Nephron (organoid): ENCODE results near the gene UCKL1.

Experiments used
- H3K27ac Mint-ChIP-seq, 3 experiments: 2 replicates each; pipeline ENCODE4 v1.8.0; 2020; ENCODE audit warnings: mixed read lengths in 3 of 3, mild to moderate bottlenecking in 2 of 3, moderate library complexity in 1 of 3
- H3K27me3 Mint-ChIP-seq: 2 replicates; pipeline ENCODE4 v1.8.0; 2021; ENCODE audit warnings: low read depth, mild to moderate bottlenecking, moderate library complexity, mixed read lengths
- H3K36me3 Mint-ChIP-seq: 2 replicates; pipeline ENCODE4 v1.8.0; 2020; ENCODE audit warnings: low read depth, mixed read lengths
- H3K4me1 Mint-ChIP-seq: 2 replicates; pipeline ENCODE4 v1.8.0; 2020; ENCODE audit warnings: mixed read lengths
- H3K4me3 Mint-ChIP-seq, 3 experiments: 2 replicates each; pipeline ENCODE4 v1.8.0; 2020; ENCODE audit warnings: mild to moderate bottlenecking in 3 of 3, mixed read lengths in 3 of 3, moderate library complexity in 2 of 3
- H3K9me3 Mint-ChIP-seq: 2 replicates; pipeline ENCODE4 v1.8.0; 2020; ENCODE audit warnings: mixed read lengths
- CTCF ChIP-seq, 3 experiments: fragments of 200-600 bp; sonication (generic); IDR thresholded peaks; one replicate each; pipeline ENCODE4 v1.5.0; 2021; ENCODE audit warnings: antibody characterized with exemption in 3 of 3; ENCODE audit not compliant: unreplicated experiment in 3 of 3

UCKL1 gene

DNA sequence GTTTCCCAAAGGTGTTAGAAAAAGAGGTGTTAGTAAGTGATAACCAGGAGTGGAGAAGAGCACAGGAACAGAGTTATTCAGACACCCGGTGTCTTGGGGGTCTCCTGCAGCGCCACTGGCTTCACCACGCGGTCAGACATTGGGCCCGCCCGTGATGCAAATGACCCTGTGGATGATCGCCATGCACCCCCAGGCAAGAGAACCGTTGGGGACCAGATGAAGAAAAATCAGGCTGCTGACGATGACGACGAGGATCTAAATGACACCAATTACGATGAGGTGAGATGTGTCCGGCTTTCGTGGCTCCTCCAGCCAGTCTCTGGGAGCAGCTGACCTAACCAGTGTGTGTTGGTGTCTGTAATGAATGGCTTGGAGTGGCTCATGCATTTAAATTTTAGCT is 26.7 kb upstream of the UCKL1 start:
- TF ChIP-seq CTCF (IDR thresholded peaks at IDR 0.05; ENCODE audit: unreplicated experiment in 3 of 3): no peak
- H3K9me3 Mint-ChIP-seq: no peaks in the 10 kb centered on the region
- H3K27ac Mint-ChIP-seq: peak overlapping the region in 2 of 3 experiments; percentile 19 to 69
- H3K36me3 Mint-ChIP-seq: peaks cover 39% of the 10 kb centered on the region
- H3K4me1 Mint-ChIP-seq: peaks cover 35% of the 10 kb centered on the region
- peak overlapping the region; percentile 55 to 73 (median 73) for H3K4me3 Mint-ChIP-seq
- H3K27me3 Mint-ChIP-seq: peaks cover 3% of the 10 kb centered on the region

DNA sequence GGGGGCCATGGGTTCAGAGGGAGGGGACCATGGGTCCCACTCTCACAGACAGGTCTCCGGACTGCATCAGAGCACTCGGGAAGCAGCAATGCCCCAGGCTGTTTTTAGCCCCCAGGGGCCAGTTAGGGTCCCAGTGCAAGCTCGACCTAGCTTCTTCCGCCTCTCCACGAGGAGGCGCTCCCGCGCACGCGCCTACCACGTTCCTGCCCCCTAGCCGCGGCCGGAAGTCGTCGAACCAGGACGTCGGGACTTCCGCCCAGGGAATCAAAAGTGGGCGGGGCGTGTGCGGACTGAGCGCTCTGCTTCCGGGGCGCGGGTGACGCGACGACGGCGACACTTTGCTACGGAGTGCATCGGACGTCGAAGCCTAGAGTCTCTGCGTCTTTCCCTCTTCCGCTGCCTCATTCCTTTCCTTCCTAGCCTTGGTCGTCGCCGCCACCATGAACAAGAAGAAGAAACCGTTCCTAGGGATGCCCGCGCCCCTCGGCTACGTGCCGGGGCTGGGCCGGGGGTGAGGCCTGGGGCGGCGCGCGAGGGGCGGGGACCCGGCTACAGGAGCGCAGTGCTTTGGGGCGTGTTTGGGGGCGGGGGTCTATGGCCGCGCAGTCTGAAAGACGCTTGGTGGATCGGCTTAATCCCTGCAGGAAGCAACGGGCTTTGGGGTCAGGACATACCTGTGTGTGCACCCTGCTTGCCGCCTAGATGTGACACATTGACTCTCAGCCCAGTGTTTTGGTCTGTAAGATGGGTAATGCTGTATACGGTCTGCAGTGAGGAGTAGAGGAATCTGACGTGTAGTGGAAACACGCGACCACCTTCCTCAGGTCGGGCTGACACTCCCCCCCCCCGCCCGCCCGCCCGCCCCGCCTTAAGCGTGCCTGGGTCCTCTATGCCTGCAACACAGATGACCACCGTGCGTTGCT is 24.9 kb upstream of the UCKL1 start, which contains the start of gene PRPF6:
Gene PRPF6, plus strand, starts transcription at position 327 of the 923 bp plus-strand sequence. Its CDS starts 114 bp downstream, at position 441.
- peaks cover 35% of the 10 kb centered on the region for H3K4me1 Mint-ChIP-seq
- peaks cover 3% of the 10 kb centered on the region for H3K27me3 Mint-ChIP-seq
- H3K27ac Mint-ChIP-seq: peak within 1 kb of the TSS; percentile 89 to 97 (median 95)
- peak within 1 kb of the TSS; percentile 95 to 99 (median 96) for H3K4me3 Mint-ChIP-seq
- TF ChIP-seq CTCF (IDR thresholded peaks at IDR 0.05; ENCODE audit: unreplicated experiment in 3 of 3): peak; percentile 78 to 95 (median 83)
- peaks cover 27% of the 10 kb centered on the region for H3K36me3 Mint-ChIP-seq
- no peaks in the 10 kb centered on the region for H3K9me3 Mint-ChIP-seq

GRCh38 chr20:63980317-63980805 is 24.1 kb upstream of the UCKL1 start:
- TF ChIP-seq CTCF (IDR thresholded peaks at IDR 0.05; ENCODE audit: unreplicated experiment in 3 of 3): no peak
- Mint-ChIP-seq H3K4me3 (peak overlapping the region; percentile 95 to 99 (median 96)), H3K27me3 (peaks cover 5% of the 10 kb centered on the region), H3K4me1 (peaks cover 35% of the 10 kb centered on the region), H3K36me3 (peaks cover 20% of the 10 kb centered on the region), H3K27ac (peak overlapping the region; percentile 89 to 97 (median 95)), H3K9me3 (no peaks in the 10 kb centered on the region)

- Mint-ChIP-seq H3K36me3 (peaks cover 16% of the 10 kb centered on the region), H3K4me3 (peak within 1 kb of the TSS; percentile 95 to 99 (median 96)), H3K4me1 (peaks cover 35% of the 10 kb centered on the region), H3K27ac (peak within 1 kb of the TSS; percentile 89 to 97 (median 95)), H3K9me3 (no peaks in the 10 kb centered on the region), H3K27me3 (peaks cover 5% of the 10 kb centered on the region)
- peak; percentile 15 to 26 (median 21) for TF ChIP-seq CTCF (IDR thresholded peaks at IDR 0.05; ENCODE audit: unreplicated experiment in 3 of 3)
These were observed 23.5 kb upstream of the UCKL1 start, which contains the start of gene SAMD10 for GRCh38 chr20:63979557-63980316. Gene SAMD10, minus strand, starts transcription at chr20:63979642. Its CDS starts 175 bp downstream, at chr20:63979467.

DNA sequence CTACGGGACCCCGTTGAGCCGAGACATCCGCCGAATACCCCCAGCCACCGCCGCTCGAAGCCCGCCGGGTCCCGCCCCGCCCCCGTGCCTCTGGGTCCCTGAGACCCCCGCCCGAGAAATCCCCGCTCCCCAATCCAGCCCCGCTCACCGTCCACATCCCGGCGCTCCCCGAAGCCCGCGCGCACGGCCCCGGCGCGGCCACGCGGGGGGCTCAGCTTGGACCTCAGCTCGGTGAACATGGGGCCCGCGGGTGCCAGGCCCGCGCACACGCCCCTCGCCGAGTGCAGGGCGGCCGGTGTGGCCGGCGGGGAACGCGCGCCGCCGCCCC is 23.0 kb upstream of the UCKL1 start:
- H3K4me3 Mint-ChIP-seq: peak overlapping the region; percentile 78 to 86 (median 83)
- H3K27ac Mint-ChIP-seq: no peak overlapping the region
- H3K36me3 Mint-ChIP-seq: peaks cover 11% of the 10 kb centered on the region
- no peaks in the 10 kb centered on the region for H3K9me3 Mint-ChIP-seq
- TF ChIP-seq CTCF (IDR thresholded peaks at IDR 0.05; ENCODE audit: unreplicated experiment in 3 of 3): no peak
- peaks cover 35% of the 10 kb centered on the region for H3K4me1 Mint-ChIP-seq
- H3K27me3 Mint-ChIP-seq: peaks cover 5% of the 10 kb centered on the region
